Breast epithelium (tissue), 3 donors: Measurements from ENCODE around the gene MDM4.

ENCODE experiments used
- POLR2A ChIP-seq: fragments of 450-650 bp; IDR thresholded peaks from one replicate; pipeline ENCODE4 v1.6.1; 2016; ENCODE audit warnings: antibody characterized with exemption, mild to moderate bottlenecking, moderate library complexity
- POLR2AphosphoS5 ChIP-seq, 3 donors: sonication (generic); formaldehyde crosslinking; IDR thresholded peaks; one replicate each; pipeline ENCODE4 v1.6.1; 2017; ENCODE audit warnings: antibody characterized with exemption in 3 of 3
- TF ChIP-seq, protein P1 (sequence below), 3 donors: fragments of 450-650 bp; IDR thresholded peaks; one replicate each; pipeline ENCODE4 v1.5.1; 2016 to 2017; ENCODE audit warnings: antibody characterized with exemption in 3 of 3, mild to moderate bottlenecking in 3 of 3, moderate library complexity in 3 of 3

DNA sequence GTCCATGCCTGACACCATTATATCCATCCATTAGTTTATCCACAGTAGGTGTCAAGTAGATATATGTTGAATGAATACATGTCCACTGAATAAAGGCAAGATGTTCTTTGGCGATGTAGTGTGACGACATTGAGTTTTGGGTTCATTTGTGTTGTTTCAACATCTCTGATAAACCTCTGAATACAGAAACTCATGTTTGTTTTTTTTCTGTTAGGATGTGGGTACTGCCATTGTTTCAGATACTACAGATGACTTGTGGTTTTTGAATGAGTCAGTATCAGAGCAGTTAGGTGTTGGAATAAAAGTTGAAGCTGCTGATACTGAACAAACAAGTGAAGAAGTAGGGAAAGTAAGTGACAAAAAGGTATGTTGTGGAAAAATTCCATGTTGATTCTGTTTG, 28.1 kb downstream of the MDM4 start:
- TF ChIP-seq, protein P1, sequence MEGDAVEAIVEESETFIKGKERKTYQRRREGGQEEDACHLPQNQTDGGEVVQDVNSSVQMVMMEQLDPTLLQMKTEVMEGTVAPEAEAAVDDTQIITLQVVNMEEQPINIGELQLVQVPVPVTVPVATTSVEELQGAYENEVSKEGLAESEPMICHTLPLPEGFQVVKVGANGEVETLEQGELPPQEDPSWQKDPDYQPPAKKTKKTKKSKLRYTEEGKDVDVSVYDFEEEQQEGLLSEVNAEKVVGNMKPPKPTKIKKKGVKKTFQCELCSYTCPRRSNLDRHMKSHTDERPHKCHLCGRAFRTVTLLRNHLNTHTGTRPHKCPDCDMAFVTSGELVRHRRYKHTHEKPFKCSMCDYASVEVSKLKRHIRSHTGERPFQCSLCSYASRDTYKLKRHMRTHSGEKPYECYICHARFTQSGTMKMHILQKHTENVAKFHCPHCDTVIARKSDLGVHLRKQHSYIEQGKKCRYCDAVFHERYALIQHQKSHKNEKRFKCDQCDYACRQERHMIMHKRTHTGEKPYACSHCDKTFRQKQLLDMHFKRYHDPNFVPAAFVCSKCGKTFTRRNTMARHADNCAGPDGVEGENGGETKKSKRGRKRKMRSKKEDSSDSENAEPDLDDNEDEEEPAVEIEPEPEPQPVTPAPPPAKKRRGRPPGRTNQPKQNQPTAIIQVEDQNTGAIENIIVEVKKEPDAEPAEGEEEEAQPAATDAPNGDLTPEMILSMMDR (IDR thresholded peaks at IDR 0.05), result no peak
- no peak for TF ChIP-seq POLR2A
- no peak for TF ChIP-seq POLR2AphosphoS5 (IDR thresholded peaks at IDR 0.05)
